ENCODE measurements around the gene CIB2. TPM values are rescaled to one million over a fixed set of nuclear protein-coding genes. Genes with fewer than 3 reads are reported as not detected.

The CIB2 gene
- total and polyA plus RNA-seq, 10 donors: 1.0 to 5.0 (median 3.1) TPM

- H3K36me3 ChIP-seq: no peaks in the 10 kb centered on the region
- H3K4me3 ChIP-seq: peak within 1 kb of the TSS; percentile 63 to 98 (median 91)
- peaks cover 15 to 74% (median 53%) of the 10 kb centered on the region in 6 donors for H3K4me1 ChIP-seq
- DNase-seq: peak; percentile 94
- H3K27me3 ChIP-seq (replicated peaks in 1 of 7): no peaks in the 10 kb centered on the region
- no peaks in the 10 kb centered on the region for H3K9me3 ChIP-seq
- intact Hi-C loops (cut with DNase I; ENCODE audit: low total_unique reads): no loop called here
- peak in 4 of 11 experiments; percentile 20 to 31 (median 22) for TF ChIP-seq CTCF (IDR thresholded peaks at IDR 0.05 in 8 of 11, conservative IDR thresholded peaks at IDR 0.05 in 3 of 11)
- no peak for TF ChIP-seq POLR2A (IDR thresholded peaks at IDR 0.05)
- TF ChIP-seq POLR2AphosphoS5 (IDR thresholded peaks at IDR 0.05): peak; percentile 72 to 81 (median 74)
- peak within 1 kb of the TSS; percentile 82 to 97 (median 94) for H3K27ac ChIP-seq
- 0 to 1% (median 1%) methylated on average over 40 to 104 of the region's 104 CpGs for WGBS, 5 donors
Observed at GRCh38 chr15:78077053-78077870, 54.0 kb downstream of the CIB2 start, which contains the start of gene TBC1D2B. Gene TBC1D2B (minus strand): TSS chr15:78077711. CDS start chr15:78077652, 59 bp downstream.

GRCh38 chr15:78076231-78077052 lies 54.8 kb downstream of the CIB2 start:
- no peak for TF ChIP-seq POLR2AphosphoS5 (IDR thresholded peaks at IDR 0.05)
- TF ChIP-seq POLR2A (IDR thresholded peaks at IDR 0.05): no peak
- TF ChIP-seq CTCF (IDR thresholded peaks at IDR 0.05 in 8 of 11, conservative IDR thresholded peaks at IDR 0.05 in 3 of 11): no peak
- Histone ChIP-seq H3K27ac (peak overlapping the region; percentile 82 to 97 (median 94)), H3K4me3 (peak overlapping the region; percentile 63 to 98 (median 91)), H3K27me3 (replicated peaks in 1 of 7) (no peaks in the 10 kb centered on the region), H3K9me3 (no peaks in the 10 kb centered on the region), H3K36me3 (no peaks in the 10 kb centered on the region), H3K4me1 (peaks cover 22 to 75% (median 58%) of the 10 kb centered on the region in 6 donors)
- no peak for DNase-seq
- 27 to 47% (median 32%) methylated on average over 17 of the region's 17 CpGs for WGBS, 5 donors
- intact Hi-C loops (cut with DNase I; ENCODE audit: low total_unique reads): no loop called here

- no peaks in the 10 kb centered on the region for H3K36me3 ChIP-seq
- peak overlapping the region; percentile 82 to 97 (median 94) for H3K27ac ChIP-seq
- intact Hi-C loops (cut with DNase I; ENCODE audit: low total_unique reads): no loop called here
- 33 to 43% (median 39%) methylated on average over 7 of the region's 7 CpGs for WGBS, 5 donors
- no peak for DNase-seq
- peaks cover 24 to 83% (median 66%) of the 10 kb centered on the region in 6 donors for H3K4me1 ChIP-seq
- H3K27me3 ChIP-seq (replicated peaks in 1 of 7): no peaks in the 10 kb centered on the region
- no peaks in the 10 kb centered on the region for H3K9me3 ChIP-seq
- peak overlapping the region; percentile 63 to 98 (median 91) for H3K4me3 ChIP-seq
- no peak for TF ChIP-seq CTCF (IDR thresholded peaks at IDR 0.05 in 8 of 11, conservative IDR thresholded peaks at IDR 0.05 in 3 of 11)
- TF ChIP-seq POLR2A (IDR thresholded peaks at IDR 0.05): no peak
- peak in 2 of 3 donors; percentile 45 to 63 for TF ChIP-seq POLR2AphosphoS5 (IDR thresholded peaks at IDR 0.05)
Observed at GRCh38 chr15:78075490-78076230, 55.6 kb downstream of the CIB2 start.
